ENCODE data around the gene GRN. TPM values are rescaled to one million over a fixed set of nuclear protein-coding genes. Genes with fewer than 3 reads are reported as not detected.
"Not testable (repeated sequence)": the region's sequence is repeated elsewhere in the genome, so short reads cannot be mapped to it uniquely, and the experiment has no call there.

GRN gene
- total RNA-seq, 2 experiments from 2014 or later, result 59.7 to 62.4 TPM

GRCh38 chr17:44334315-44334714 is 10.8 kb upstream of the GRN start:
- peaks cover 9% of the 10 kb centered on the region for H3K4me1 Mint-ChIP-seq (ENCODE audit: low read depth)
- H3K27ac Mint-ChIP-seq, result no peak overlapping the region
- H3K9me3 Mint-ChIP-seq, result no peaks in the 10 kb centered on the region
- ChIA-PET POLR2A (no interaction called here), CTCF (interaction anchor here (1.2 to 5.4 kb wide), 4 partner anchors 11 to 124 kb away, joined by 3 to 69 read pairs (median 8); partner anchors contain the start of gene GRN)
- intact Hi-C loops (cut with micrococcal nuclease), result loop anchor here (5.0 kb wide), 1 partner anchor 212 kb away; the partner anchor contains the start of gene HDAC5
- H3K36me3 Mint-ChIP-seq, result no peaks in the 10 kb centered on the region
- no peak for DNase-seq
- no peaks in the 10 kb centered on the region for H3K27me3 Mint-ChIP-seq
- H3K4me3 Mint-ChIP-seq, result no peak overlapping the region

- Mint-ChIP-seq H3K4me1 (ENCODE audit: low read depth) (peaks cover 9% of the 10 kb centered on the region), H3K27me3 (no peaks in the 10 kb centered on the region), H3K36me3 (no peaks in the 10 kb centered on the region), H3K27ac (no peak overlapping the region), H3K4me3 (no peak overlapping the region), H3K9me3 (no peaks in the 10 kb centered on the region)
- no peak for DNase-seq
- intact Hi-C loops (cut with micrococcal nuclease), result loop anchor here (5.0 kb wide), 1 partner anchor 212 kb away; the partner anchor contains the start of gene HDAC5
- POLR2A ChIA-PET, result no interaction called here
- CTCF ChIA-PET, result interaction anchor here (1.1 to 5.4 kb wide), 5 partner anchors 10 to 131 kb away, joined by 3 to 69 read pairs (median 6); partner anchors contain the start of gene GRN
Measured at GRCh38 chr17:44334727-44335126, 10.4 kb upstream of the GRN start.

- Mint-ChIP-seq H3K9me3 (no peaks in the 10 kb centered on the region), H3K4me3 (no peak overlapping the region), H3K27ac (no peak overlapping the region), H3K4me1 (ENCODE audit: low read depth) (peaks cover 9% of the 10 kb centered on the region), H3K27me3 (no peaks in the 10 kb centered on the region), H3K36me3 (no peaks in the 10 kb centered on the region)
- POLR2A ChIA-PET, result no interaction called here
- intact Hi-C loops (cut with micrococcal nuclease), result no loop called here
- no peak for DNase-seq
- CTCF ChIA-PET, result interaction anchor here (1.1 to 1.4 kb wide), 4 partner anchors 10 to 132 kb away, joined by 3 to 6 read pairs (median 4); partner anchors contain the start of gene GRN
Measured at GRCh38 chr17:44335564-44335963, 9.5 kb upstream of the GRN start.

GRCh38 chr17:44335968-44336367 is 9.1 kb upstream of the GRN start:
- Mint-ChIP-seq H3K9me3 (no peaks in the 10 kb centered on the region), H3K27ac (no peak overlapping the region), H3K36me3 (no peaks in the 10 kb centered on the region), H3K27me3 (no peaks in the 10 kb centered on the region), H3K4me3 (no peak overlapping the region), H3K4me1 (ENCODE audit: low read depth) (peaks cover 9% of the 10 kb centered on the region)
- ChIA-PET CTCF (interaction anchor here (1.1 to 1.4 kb wide), 3 partner anchors 17 to 132 kb away, joined by 3 to 6 read pairs (median 4); no protein-coding TSS in a partner anchor), POLR2A (no interaction called here)
- DNase-seq, result no peak
- intact Hi-C loops (cut with micrococcal nuclease), result no loop called here

GRCh38 chr17:44338702-44339101 is 6.4 kb upstream of the GRN start:
- intact Hi-C loops (cut with micrococcal nuclease), result no loop called here
- Mint-ChIP-seq H3K4me3 (no peak overlapping the region), H3K36me3 (no peaks in the 10 kb centered on the region), H3K9me3 (no peaks in the 10 kb centered on the region), H3K27me3 (no peaks in the 10 kb centered on the region), H3K4me1 (ENCODE audit: low read depth) (peaks cover 4% of the 10 kb centered on the region), H3K27ac (no peak overlapping the region)
- POLR2A ChIA-PET, result no interaction called here
- CTCF ChIA-PET, result no interaction called here
- peak; percentile 56 for DNase-seq

GRCh38 chr17:44340553-44340952 is 4.5 kb upstream of the GRN start:
- H3K4me3 Mint-ChIP-seq; H3K27ac Mint-ChIP-seq; DNase-seq; H3K4me1 Mint-ChIP-seq (ENCODE audit: low read depth); H3K36me3 Mint-ChIP-seq; H3K9me3 Mint-ChIP-seq; H3K27me3 Mint-ChIP-seq; POLR2A ChIA-PET; intact Hi-C loops (cut with micrococcal nuclease): not testable (repeated sequence)
- CTCF ChIA-PET, result interaction anchor here (1.0 to 1.7 kb wide), 3 partner anchors 9 to 130 kb away, joined by 3 to 8 read pairs (median 5); no protein-coding TSS in a partner anchor

- CTCF ChIA-PET, result interaction anchor here (1.1 to 2.7 kb wide), 5 partner anchors 12 to 140 kb away, joined by 3 to 28 read pairs (median 17); partner anchors contain the start of gene FAM171A2
- no peak overlapping the region for H3K27ac Mint-ChIP-seq
- no peak overlapping the region for H3K4me3 Mint-ChIP-seq
- intact Hi-C loops (cut with micrococcal nuclease), result loop anchor here (2.0 kb wide), 1 partner anchor 13 kb away; no protein-coding TSS in a partner anchor
- no peaks in the 10 kb centered on the region for H3K9me3 Mint-ChIP-seq
- POLR2A ChIA-PET, result no interaction called here
- no peaks in the 10 kb centered on the region for H3K36me3 Mint-ChIP-seq
- H3K4me1 Mint-ChIP-seq (ENCODE audit: low read depth), result peaks cover 21% of the 10 kb centered on the region
- H3K27me3 Mint-ChIP-seq, result no peaks in the 10 kb centered on the region
- DNase-seq, result no peak
Measured at GRCh38 chr17:44343510-44344209, 1.4 kb upstream of the GRN start.

- Mint-ChIP-seq H3K27me3 (no peaks in the 10 kb centered on the region), H3K9me3 (no peaks in the 10 kb centered on the region), H3K4me3 (peak overlapping the region; percentile 82), H3K27ac (peak overlapping the region; percentile 66), H3K36me3 (no peaks in the 10 kb centered on the region), H3K4me1 (ENCODE audit: low read depth) (peaks cover 21% of the 10 kb centered on the region)
- POLR2A ChIA-PET, result interaction anchor here (0.6 to 1.9 kb wide), 7 partner anchors 9 to 522 kb away, joined by 3 to 5 read pairs (median 4); partner anchors contain the start of genes SLC25A39 and TMUB2
- DNase-seq, result peak; percentile 60
- intact Hi-C loops (cut with micrococcal nuclease), result loop anchor here (2.0 kb wide), 1 partner anchor 15 kb away; no protein-coding TSS in a partner anchor
- CTCF ChIA-PET, result interaction anchor here (0.6 to 2.7 kb wide), 32 partner anchors 8 to 433 kb away, joined by 3 to 28 read pairs (median 4); partner anchors contain the start of genes FAM171A2, HDAC5, RUNDC3A and TMUB2
Measured at GRCh38 chr17:44345454-44346026, 438 bp downstream of the GRN start.

- peak overlapping the region; percentile 82 for H3K4me3 Mint-ChIP-seq
- no peak for DNase-seq
- CTCF ChIA-PET, result interaction anchor here (0.6 to 2.7 kb wide), 22 partner anchors 9 to 432 kb away, joined by 3 to 28 read pairs (median 4); partner anchors contain the start of genes FAM171A2 and TMUB2
- peaks cover 21% of the 10 kb centered on the region for H3K4me1 Mint-ChIP-seq (ENCODE audit: low read depth)
- no peaks in the 10 kb centered on the region for H3K9me3 Mint-ChIP-seq
- H3K27me3 Mint-ChIP-seq, result no peaks in the 10 kb centered on the region
- H3K27ac Mint-ChIP-seq, result no peak overlapping the region
- intact Hi-C loops (cut with micrococcal nuclease), result no loop called here
- POLR2A ChIA-PET, result interaction anchor here (0.6 to 1.9 kb wide), 4 partner anchors 125 to 521 kb away, joined by 3 to 5 read pairs (median 4); partner anchors contain the start of gene TMUB2
- peaks cover 4% of the 10 kb centered on the region for H3K36me3 Mint-ChIP-seq
Measured at GRCh38 chr17:44346064-44346844, 1.2 kb downstream of the GRN start.

GRCh38 chr17:44347206-44348055 is 2.3 kb downstream of the GRN start:
- H3K4me1 Mint-ChIP-seq (ENCODE audit: low read depth), result peaks cover 21% of the 10 kb centered on the region
- CTCF ChIA-PET, result interaction anchor here (0.7 to 5.2 kb wide), 5 partner anchors 11 to 161 kb away, joined by 3 to 32 read pairs (median 6); partner anchors contain the start of genes FAM171A2 and TMUB2
- H3K27me3 Mint-ChIP-seq; DNase-seq; H3K36me3 Mint-ChIP-seq; H3K27ac Mint-ChIP-seq; POLR2A ChIA-PET; H3K4me3 Mint-ChIP-seq; H3K9me3 Mint-ChIP-seq; intact Hi-C loops (cut with micrococcal nuclease): not testable (repeated sequence)
